ENCODE data around the gene PICK1. TPM values are rescaled to one million over a fixed set of nuclear protein-coding genes. Genes with fewer than 3 reads are reported as not detected.
A peak's percentile ranks its signal among the peaks of the same experiment; 100 is the strongest.

PICK1 gene
- total RNA-seq, 1 donor from 2014 or later = 22.9 TPM

DNA sequence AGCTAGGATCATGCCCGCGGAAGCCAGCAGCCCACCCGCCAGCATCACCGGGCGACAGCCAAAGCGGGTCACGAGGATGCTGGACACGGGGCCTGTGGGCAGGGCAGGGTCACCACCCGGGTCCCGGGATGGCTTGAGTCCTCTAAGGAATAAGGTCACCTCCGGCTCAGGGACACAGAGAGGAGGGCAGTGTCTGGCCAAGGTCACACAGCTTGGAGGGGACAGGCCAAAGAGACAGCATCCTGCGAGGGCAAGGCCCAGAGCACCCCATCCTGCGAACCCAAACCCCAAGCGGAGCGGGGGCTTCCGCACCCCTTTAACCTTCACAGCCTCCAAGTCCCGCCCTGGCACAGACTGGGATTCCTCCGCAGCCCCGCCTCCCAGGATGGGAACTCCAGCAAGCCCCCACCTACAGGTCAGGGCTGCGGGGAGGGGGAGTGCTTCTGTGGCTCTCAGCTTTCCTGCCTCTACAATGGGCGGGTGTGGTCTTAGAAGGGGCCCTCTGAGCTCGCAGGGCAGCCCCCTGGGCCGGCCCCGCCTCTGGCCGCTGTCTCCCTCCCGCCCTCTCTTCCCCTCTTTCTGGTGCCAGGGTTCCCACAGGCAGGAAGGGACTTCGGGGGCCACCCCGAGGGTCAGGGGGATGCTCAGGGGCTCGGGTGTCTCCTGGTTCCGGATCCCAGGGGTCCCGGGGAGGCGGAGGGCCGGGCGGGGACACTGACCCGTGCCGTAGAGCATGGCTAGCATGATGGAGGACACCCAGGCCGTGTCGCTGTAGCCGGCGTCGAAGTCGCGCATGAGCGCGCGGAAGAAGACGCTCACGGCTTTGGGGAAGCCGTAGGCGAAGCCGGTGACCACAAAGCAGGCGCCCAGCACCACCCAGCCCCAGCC lies 25.0 kb downstream of the PICK1 start:
- Histone ChIP-seq H3K36me3 (ENCODE audit: insufficient read depth, low read length) (no peaks in the 10 kb centered on the region), H3K27me3 (ENCODE audit: insufficient read depth, low read length) (peaks cover 18% of the 10 kb centered on the region), H3K4me3 (ENCODE audit: insufficient read depth, low read depth, low read length) (no peak overlapping the region), H2AFZ (ENCODE audit: low read depth, low read length) (no peak overlapping the region), H4K20me1 (ENCODE audit: insufficient read depth, low read length) (no peaks in the 10 kb centered on the region), H3K79me2 (ENCODE audit: insufficient read depth, low read length) (no peaks in the 10 kb centered on the region), H3K27ac (ENCODE audit: low read depth, low read length) (no peak overlapping the region), H3K9ac (ENCODE audit: low read length) (no peak overlapping the region), H3K4me2 (ENCODE audit: low read length) (peak overlapping the region; percentile 83), H3K9me3 (ENCODE audit: insufficient read depth, low read depth, low read length) (no peaks in the 10 kb centered on the region), H3K4me1 (ENCODE audit: insufficient read depth, low read length) (peaks cover 4% of the 10 kb centered on the region)
- peaks cover 2% of the 10 kb centered on the region for H3K9me3 Mint-ChIP-seq (ENCODE audit: unreplicated experiment)
- no peak overlapping the region for H3K27ac Mint-ChIP-seq (ENCODE audit: unreplicated experiment)
- no peak for DNase-seq (ENCODE audit: low read depth)
- no peaks in the 10 kb centered on the region for H3K4me1 Mint-ChIP-seq (ENCODE audit: low read depth, unreplicated experiment)
- TF ChIP-seq, protein P1, sequence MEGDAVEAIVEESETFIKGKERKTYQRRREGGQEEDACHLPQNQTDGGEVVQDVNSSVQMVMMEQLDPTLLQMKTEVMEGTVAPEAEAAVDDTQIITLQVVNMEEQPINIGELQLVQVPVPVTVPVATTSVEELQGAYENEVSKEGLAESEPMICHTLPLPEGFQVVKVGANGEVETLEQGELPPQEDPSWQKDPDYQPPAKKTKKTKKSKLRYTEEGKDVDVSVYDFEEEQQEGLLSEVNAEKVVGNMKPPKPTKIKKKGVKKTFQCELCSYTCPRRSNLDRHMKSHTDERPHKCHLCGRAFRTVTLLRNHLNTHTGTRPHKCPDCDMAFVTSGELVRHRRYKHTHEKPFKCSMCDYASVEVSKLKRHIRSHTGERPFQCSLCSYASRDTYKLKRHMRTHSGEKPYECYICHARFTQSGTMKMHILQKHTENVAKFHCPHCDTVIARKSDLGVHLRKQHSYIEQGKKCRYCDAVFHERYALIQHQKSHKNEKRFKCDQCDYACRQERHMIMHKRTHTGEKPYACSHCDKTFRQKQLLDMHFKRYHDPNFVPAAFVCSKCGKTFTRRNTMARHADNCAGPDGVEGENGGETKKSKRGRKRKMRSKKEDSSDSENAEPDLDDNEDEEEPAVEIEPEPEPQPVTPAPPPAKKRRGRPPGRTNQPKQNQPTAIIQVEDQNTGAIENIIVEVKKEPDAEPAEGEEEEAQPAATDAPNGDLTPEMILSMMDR (IDR thresholded peaks at IDR 0.05; ENCODE audit: insufficient read depth, low read depth, low read length) = no peak
- peak; percentile 74 for TF ChIP-seq EZH2 (IDR thresholded peaks at IDR 0.05; ENCODE audit: insufficient read depth, low read length)
- no peak for FAIRE-seq
- H3K4me3 Mint-ChIP-seq (ENCODE audit: unreplicated experiment) = no peak overlapping the region
- H3K27me3 Mint-ChIP-seq (ENCODE audit: low read depth, unreplicated experiment) = peaks cover 13% of the 10 kb centered on the region
- peaks cover 6% of the 10 kb centered on the region for H3K36me3 Mint-ChIP-seq (ENCODE audit: low read depth, unreplicated experiment)

DNA sequence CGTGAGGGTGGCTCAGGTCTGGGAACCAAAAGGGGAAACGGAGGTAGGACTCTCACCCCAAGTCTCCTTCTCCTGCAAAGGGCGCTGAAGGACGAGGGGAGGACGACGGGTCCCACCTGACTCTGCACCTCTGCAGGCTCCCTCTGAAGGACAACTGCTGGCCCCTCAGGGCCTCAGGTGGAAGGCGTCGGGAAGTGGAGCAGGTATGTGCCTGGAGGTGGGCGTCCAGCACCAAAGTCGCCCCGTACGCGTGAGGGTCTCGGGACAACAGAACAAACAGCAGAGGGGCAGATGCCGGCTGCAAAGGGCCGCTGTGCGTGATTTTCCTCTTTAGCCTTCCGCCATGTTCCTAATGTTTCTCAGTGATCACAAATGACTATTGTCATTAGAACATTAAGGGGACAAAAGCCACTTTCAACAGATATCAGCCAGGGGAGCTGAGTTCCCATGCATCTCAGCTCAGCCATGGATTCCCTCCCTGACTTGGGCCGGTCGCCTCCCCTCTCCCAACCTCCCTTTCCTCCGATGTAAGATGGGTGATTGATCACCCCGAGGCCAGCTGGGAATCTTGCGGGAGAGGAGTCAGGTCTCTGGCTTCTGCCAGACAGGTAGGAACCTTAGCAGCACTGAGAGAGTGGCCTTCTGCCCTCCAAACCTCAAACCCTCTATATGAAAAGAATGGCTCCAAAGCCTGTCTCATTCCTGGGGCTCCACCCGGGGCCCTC lies 25.9 kb downstream of the PICK1 start:
- peaks cover 18% of the 10 kb centered on the region for H3K27me3 ChIP-seq (ENCODE audit: insufficient read depth, low read length)
- no peak overlapping the region for H3K27ac ChIP-seq (ENCODE audit: low read depth, low read length)
- H3K4me2 ChIP-seq (ENCODE audit: low read length) = no peak overlapping the region
- peaks cover 4% of the 10 kb centered on the region for H3K4me1 ChIP-seq (ENCODE audit: insufficient read depth, low read length)
- H3K4me1 Mint-ChIP-seq (ENCODE audit: low read depth, unreplicated experiment) = no peaks in the 10 kb centered on the region
- no peak overlapping the region for H3K27ac Mint-ChIP-seq (ENCODE audit: unreplicated experiment)
- H2AFZ ChIP-seq (ENCODE audit: low read depth, low read length) = no peak overlapping the region
- H3K4me3 Mint-ChIP-seq (ENCODE audit: unreplicated experiment) = no peak overlapping the region
- H3K27me3 Mint-ChIP-seq (ENCODE audit: low read depth, unreplicated experiment) = peaks cover 16% of the 10 kb centered on the region
- no peaks in the 10 kb centered on the region for H3K36me3 ChIP-seq (ENCODE audit: insufficient read depth, low read length)
- no peak overlapping the region for H3K9ac ChIP-seq (ENCODE audit: low read length)
- no peaks in the 10 kb centered on the region for H4K20me1 ChIP-seq (ENCODE audit: insufficient read depth, low read length)
- DNase-seq (ENCODE audit: low read depth) (no peak), FAIRE-seq (no peak)
- H3K9me3 Mint-ChIP-seq (ENCODE audit: unreplicated experiment) = peaks cover 2% of the 10 kb centered on the region
- no peaks in the 10 kb centered on the region for H3K79me2 ChIP-seq (ENCODE audit: insufficient read depth, low read length)
- H3K9me3 ChIP-seq (ENCODE audit: insufficient read depth, low read depth, low read length) = no peaks in the 10 kb centered on the region
- H3K4me3 ChIP-seq (ENCODE audit: insufficient read depth, low read depth, low read length) = no peak overlapping the region
- H3K36me3 Mint-ChIP-seq (ENCODE audit: low read depth, unreplicated experiment) = peaks cover 10% of the 10 kb centered on the region
- TF ChIP-seq, protein P1 (IDR thresholded peaks at IDR 0.05; ENCODE audit: insufficient read depth, low read depth, low read length) = no peak
- TF ChIP-seq EZH2 (IDR thresholded peaks at IDR 0.05; ENCODE audit: insufficient read depth, low read length) = no peak

All from astrocyte (in vitro differentiated cells and primary cell).